IgD-negative memory B cell (primary cell): ENCODE results near the gene XYLT1. TPM values are rescaled to one million over a fixed set of nuclear protein-coding genes. Genes with fewer than 3 reads are reported as not detected.
A peak's percentile ranks its signal among the peaks of the same experiment; 100 is the strongest.
"Not testable (repeated sequence)": the region's sequence is repeated elsewhere in the genome, so short reads cannot be mapped to it uniquely, and the experiment has no call there.

Experiments
- H3K27ac Mint-ChIP-seq, 3 donors: one replicate each; pipeline ENCODE4 v1.8.0; 2020 to 2022; ENCODE audit warnings: mild to moderate bottlenecking in 3 of 3, mixed read lengths in 3 of 3, moderate library complexity in 1 of 3
- H3K27me3 Mint-ChIP-seq: one replicate; pipeline ENCODE4 v1.8.0; 2021; ENCODE audit warnings: mixed read lengths
- H3K36me3 Mint-ChIP-seq: one replicate; pipeline ENCODE4 v1.8.0; 2020; ENCODE audit warnings: mild to moderate bottlenecking, mixed read lengths
- H3K4me1 Mint-ChIP-seq, 3 donors: one replicate each; pipeline ENCODE4 v1.8.0; 2020 to 2022; ENCODE audit warnings: mixed read lengths in 3 of 3, mild to moderate bottlenecking in 1 of 3
- H3K4me3 Mint-ChIP-seq, 4 donors: one replicate each; pipeline ENCODE4 v1.8.0; 2020 to 2022; ENCODE audit warnings: mild to moderate bottlenecking in 4 of 4, mixed read lengths in 4 of 4, moderate library complexity in 3 of 4
- H3K9me3 Mint-ChIP-seq, 3 donors: one replicate each; pipeline ENCODE4 v1.8.0; 2020 to 2021; ENCODE audit warnings: mixed read lengths in 3 of 3, mild to moderate bottlenecking in 1 of 3
- polyA plus RNA-seq: library from polyadenylated mRNA; unstranded; fragments of 300-500 nt; fragmentation: Illumina TruSeq; gene quantifications from one replicate; pipeline ENCODE4 v1.2.3, GENCODE V29; 2021

Gene XYLT1
- polyA plus RNA-seq: 0.80 TPM

- peaks cover 16% of the 10 kb centered on the region for H3K27me3 Mint-ChIP-seq
These were observed at the start of gene XYLT1 for GRCh38 chr16:17470908-17471718. Gene XYLT1, minus strand, starts transcription at chr16:17470960. Its CDS starts 164 bp downstream, at chr16:17470796.

GRCh38 chr16:17520111-17520510 lies 49.4 kb upstream of the XYLT1 start:
- H3K4me3 Mint-ChIP-seq: peak overlapping the region in 1 of 4 donors; percentile 25
- no peaks in the 10 kb centered on the region for H3K4me1 Mint-ChIP-seq
- H3K36me3 Mint-ChIP-seq: no peaks in the 10 kb centered on the region
- H3K27ac Mint-ChIP-seq: no peak overlapping the region
- H3K27me3 Mint-ChIP-seq: peaks cover 1% of the 10 kb centered on the region
- H3K9me3 Mint-ChIP-seq: no peaks in the 10 kb centered on the region

More at GRCh38 chr16:17470908-17471718, at the start of gene XYLT1:
- Mint-ChIP-seq H3K9me3 (no peaks in the 10 kb centered on the region), H3K27ac (peak within 1 kb of the TSS in 2 of 3 donors; percentile 52 to 65), H3K4me3 (peak within 1 kb of the TSS; percentile 92 to 97 (median 96)), H3K4me1 (peaks cover 28 to 48% (median 39%) of the 10 kb centered on the region in 3 donors), H3K36me3 (no peaks in the 10 kb centered on the region)

- Mint-ChIP-seq H3K9me3 (no peaks in the 10 kb centered on the region), H3K27ac (peak overlapping the region in 1 of 3 donors; percentile 33), H3K4me3 (no peak overlapping the region), H3K36me3 (no peaks in the 10 kb centered on the region), H3K4me1 (no peaks in the 10 kb centered on the region), H3K27me3 (peaks cover 4% of the 10 kb centered on the region)
These were observed 48.6 kb upstream of the XYLT1 start for GRCh38 chr16:17519101-17519955.

- Mint-ChIP-seq H3K9me3 (no peaks in the 10 kb centered on the region), H3K36me3 (no peaks in the 10 kb centered on the region), H3K27me3 (peaks cover 7% of the 10 kb centered on the region), H3K4me3 (no peak overlapping the region), H3K27ac (no peak overlapping the region), H3K4me1 (peaks cover 0 to 2% (median 0%) of the 10 kb centered on the region in 3 donors)
These were observed 47.7 kb upstream of the XYLT1 start for GRCh38 chr16:17518441-17518840.

GRCh38 chr16:17515421-17516210 lies 44.9 kb upstream of the XYLT1 start:
- Mint-ChIP-seq H3K27ac (no peak overlapping the region), H3K9me3 (no peaks in the 10 kb centered on the region), H3K4me1 (peaks cover 0 to 2% (median 2%) of the 10 kb centered on the region in 3 donors), H3K36me3 (no peaks in the 10 kb centered on the region), H3K27me3 (peaks cover 8% of the 10 kb centered on the region), H3K4me3 (no peak overlapping the region)

GRCh38 chr16:17512636-17513220 lies 42.0 kb upstream of the XYLT1 start:
- Mint-ChIP-seq H3K4me3 (no peak overlapping the region), H3K4me1 (peaks cover 0 to 2% (median 2%) of the 10 kb centered on the region in 3 donors), H3K36me3 (no peaks in the 10 kb centered on the region), H3K9me3 (peaks cover 4 to 8% (median 4%) of the 10 kb centered on the region in 3 donors), H3K27ac (no peak overlapping the region), H3K27me3 (peaks cover 7% of the 10 kb centered on the region)

- peaks cover 0 to 2% (median 2%) of the 10 kb centered on the region in 3 donors for H3K4me1 Mint-ChIP-seq
- no peaks in the 10 kb centered on the region for H3K36me3 Mint-ChIP-seq
- peaks cover 7% of the 10 kb centered on the region for H3K27me3 Mint-ChIP-seq
- peaks cover 4 to 10% (median 7%) of the 10 kb centered on the region in 3 donors for H3K9me3 Mint-ChIP-seq
- H3K27ac Mint-ChIP-seq: no peak overlapping the region
- no peak overlapping the region for H3K4me3 Mint-ChIP-seq
These were observed 40.6 kb upstream of the XYLT1 start for GRCh38 chr16:17511340-17511739.

- Mint-ChIP-seq H3K4me3 (no peak overlapping the region), H3K4me1 (peaks cover 0 to 2% (median 2%) of the 10 kb centered on the region in 3 donors), H3K36me3 (no peaks in the 10 kb centered on the region), H3K9me3 (peaks cover 4 to 10% (median 7%) of the 10 kb centered on the region in 3 donors), H3K27me3 (peaks cover 7% of the 10 kb centered on the region), H3K27ac (no peak overlapping the region)
These were observed 39.8 kb upstream of the XYLT1 start for GRCh38 chr16:17510567-17510966.

- H3K9me3 Mint-ChIP-seq: peaks cover 4 to 10% (median 7%) of the 10 kb centered on the region in 3 donors
- H3K36me3 Mint-ChIP-seq: no peaks in the 10 kb centered on the region
- peaks cover 0 to 2% (median under 1%) of the 10 kb centered on the region in 3 donors for H3K4me1 Mint-ChIP-seq
- peaks cover 4% of the 10 kb centered on the region for H3K27me3 Mint-ChIP-seq
- H3K4me3 Mint-ChIP-seq: no peak overlapping the region
- H3K27ac Mint-ChIP-seq: peak overlapping the region in 1 of 3 donors; percentile 60
These were observed 38.4 kb upstream of the XYLT1 start for GRCh38 chr16:17509194-17509593.

- peaks cover 0 to 2% (median 0%) of the 10 kb centered on the region in 3 donors for H3K4me1 Mint-ChIP-seq
- H3K9me3 Mint-ChIP-seq: peaks cover 4 to 10% (median 7%) of the 10 kb centered on the region in 3 donors
- no peak overlapping the region for H3K4me3 Mint-ChIP-seq
- no peaks in the 10 kb centered on the region for H3K36me3 Mint-ChIP-seq
- H3K27me3 Mint-ChIP-seq: peaks cover 3% of the 10 kb centered on the region
- H3K27ac Mint-ChIP-seq: no peak overlapping the region
These were observed 37.5 kb upstream of the XYLT1 start for GRCh38 chr16:17508303-17508702.

GRCh38 chr16:17507516-17507915 lies 36.8 kb upstream of the XYLT1 start:
- peaks cover 4 to 10% (median 10%) of the 10 kb centered on the region in 3 donors for H3K9me3 Mint-ChIP-seq
- H3K4me3 Mint-ChIP-seq, H3K27ac Mint-ChIP-seq, H3K27me3 Mint-ChIP-seq, H3K4me1 Mint-ChIP-seq, H3K36me3 Mint-ChIP-seq: not testable (repeated sequence)

GRCh38 chr16:17505828-17506227 lies 35.1 kb upstream of the XYLT1 start:
- not testable (repeated sequence) for H3K4me3 Mint-ChIP-seq, H3K36me3 Mint-ChIP-seq, H3K4me1 Mint-ChIP-seq, H3K27ac Mint-ChIP-seq
- H3K9me3 Mint-ChIP-seq: peaks cover 4 to 10% (median 10%) of the 10 kb centered on the region in 3 donors
- H3K27me3 Mint-ChIP-seq: peaks cover 10% of the 10 kb centered on the region

GRCh38 chr16:17504050-17504449 lies 33.3 kb upstream of the XYLT1 start:
- H3K36me3 Mint-ChIP-seq: no peaks in the 10 kb centered on the region
- no peak overlapping the region for H3K27ac Mint-ChIP-seq
- H3K4me3 Mint-ChIP-seq: no peak overlapping the region
- peaks cover 0 to 2% (median 0%) of the 10 kb centered on the region in 3 donors for H3K4me1 Mint-ChIP-seq
- peaks cover 13% of the 10 kb centered on the region for H3K27me3 Mint-ChIP-seq
- H3K9me3 Mint-ChIP-seq: peaks cover 2 to 8% (median 6%) of the 10 kb centered on the region in 3 donors

GRCh38 chr16:17503331-17503730 lies 32.6 kb upstream of the XYLT1 start:
- Mint-ChIP-seq H3K36me3 (no peaks in the 10 kb centered on the region), H3K27ac (no peak overlapping the region), H3K27me3 (peaks cover 12% of the 10 kb centered on the region), H3K4me1 (peaks cover 0 to 2% (median 0%) of the 10 kb centered on the region in 3 donors), H3K4me3 (no peak overlapping the region), H3K9me3 (peaks cover 0 to 6% (median 4%) of the 10 kb centered on the region in 3 donors)
